Gastrocnemius medialis (tissue), 4 donors: ENCODE data around the gene CPNE2. TPM values are rescaled to one million over a fixed set of nuclear protein-coding genes. Genes with fewer than 3 reads are reported as not detected.
A peak's percentile ranks its signal among the peaks of the same experiment; 100 is the strongest.
"Not testable (repeated sequence)": the region's sequence is repeated elsewhere in the genome, so short reads cannot be mapped to it uniquely, and the experiment has no call there.

Source experiments
- ATAC-seq, 2 donors: fragments of 150-250 bp; one replicate each; pipeline ENCODE4 v1.9.1; 2016
- DNase-seq, 2 donors: peaks; one replicate each; pipeline ENCODE4 v3.0.0-alpha.2; 2019
- H3K27ac ChIP-seq, 4 donors: fragments of 200-600 bp; sonication (generic); 1 replicate in 1 of 4; 2 replicates in 3 of 4; pipeline ENCODE4 v1.5.1; 2016 to 2018; ENCODE audit warnings: mild to moderate bottlenecking in 2 of 4, moderate library complexity in 1 of 4
- H3K27me3 ChIP-seq, 3 donors: fragments of 200-600 bp; sonication (generic) in 2 of 3; 1 replicate in 1 of 3; 2 replicates in 2 of 3; pipeline versions ENCODE4 v1.5.1 to v1.6.0; 2016 to 2019; ENCODE audit warnings: mild to moderate bottlenecking in 1 of 3, moderate library complexity in 1 of 3
- H3K36me3 ChIP-seq, 2 donors: fragments of 200-600 bp; sonication (generic) in 1 of 2; one replicate each; pipeline ENCODE4 v1.5.1; 2017 to 2018
- H3K4me1 ChIP-seq, 2 donors: fragments of 200-600 bp; sonication (generic) in 1 of 2; one replicate each; pipeline ENCODE4 v1.5.1; 2016 to 2017; ENCODE audit warnings: mild to moderate bottlenecking in 2 of 2
- H3K4me3 ChIP-seq, 4 donors: fragments of 200-600 bp; sonication (generic) in 3 of 4; 1 replicate in 1 of 4; 2 replicates in 3 of 4; pipeline ENCODE4 v1.5.1; 2016 to 2019; ENCODE audit warnings: mild to moderate bottlenecking in 2 of 4
- H3K9me3 ChIP-seq, 3 donors: fragments of 200-600 bp; sonication (generic) in 2 of 3; 1 replicate in 1 of 3; 2 replicates in 2 of 3; pipeline ENCODE4 v1.5.1; 2016 to 2019
- POLR2A ChIP-seq, 2 donors: fragments of 450-650 bp; IDR thresholded peaks; one replicate each; pipeline ENCODE4 v1.6.1; 2017; ENCODE audit warnings: antibody characterized with exemption in 2 of 2, mild to moderate bottlenecking in 2 of 2, moderate library complexity in 2 of 2
- in situ Hi-C, 4 donors: fragments of 200-750 bp; cut with MboI; loops; one replicate each; pipeline versions ENCODE4 v1.15.0 to v1.8.0; 2017; ENCODE audit warnings: low sequenced_read_pairs in 4 of 4
- intact Hi-C: fragments of 100-400 bp; cut with DNase I; formaldehyde crosslinking; loops from one replicate; pipeline ENCODE4 v1.15.1; 2023; ENCODE audit warnings: low total_unique reads
- total RNA-seq, 4 donors: library from RNA; depleted of rRNA; stranded (reverse); fragments of >200 nt; gene quantifications; one replicate each; pipeline versions ENCODE4 v1.1.0 to v1.2.3, GENCODE V29; 2016
- TF ChIP-seq, protein P1 (sequence below), 5 experiments: fragments of 450-650 bp in 3 of 5; fragments of 200-600 bp in 2 of 5; sonication (generic) in 2 of 5; IDR thresholded peaks in 4 of 5; conservative IDR thresholded peaks in 1 of 5; 1 replicate in 4 of 5; 2 replicates in 1 of 5; pipeline ENCODE4 v1.5.1; 2016 to 2019; ENCODE audit warnings: antibody characterized with exemption in 5 of 5, mild to moderate bottlenecking in 3 of 5, moderate library complexity in 3 of 5

Gene CPNE2
- total RNA-seq, 4 donors from 2014 or later, result 11.7 to 20.0 (median 17.2) TPM

DNA sequence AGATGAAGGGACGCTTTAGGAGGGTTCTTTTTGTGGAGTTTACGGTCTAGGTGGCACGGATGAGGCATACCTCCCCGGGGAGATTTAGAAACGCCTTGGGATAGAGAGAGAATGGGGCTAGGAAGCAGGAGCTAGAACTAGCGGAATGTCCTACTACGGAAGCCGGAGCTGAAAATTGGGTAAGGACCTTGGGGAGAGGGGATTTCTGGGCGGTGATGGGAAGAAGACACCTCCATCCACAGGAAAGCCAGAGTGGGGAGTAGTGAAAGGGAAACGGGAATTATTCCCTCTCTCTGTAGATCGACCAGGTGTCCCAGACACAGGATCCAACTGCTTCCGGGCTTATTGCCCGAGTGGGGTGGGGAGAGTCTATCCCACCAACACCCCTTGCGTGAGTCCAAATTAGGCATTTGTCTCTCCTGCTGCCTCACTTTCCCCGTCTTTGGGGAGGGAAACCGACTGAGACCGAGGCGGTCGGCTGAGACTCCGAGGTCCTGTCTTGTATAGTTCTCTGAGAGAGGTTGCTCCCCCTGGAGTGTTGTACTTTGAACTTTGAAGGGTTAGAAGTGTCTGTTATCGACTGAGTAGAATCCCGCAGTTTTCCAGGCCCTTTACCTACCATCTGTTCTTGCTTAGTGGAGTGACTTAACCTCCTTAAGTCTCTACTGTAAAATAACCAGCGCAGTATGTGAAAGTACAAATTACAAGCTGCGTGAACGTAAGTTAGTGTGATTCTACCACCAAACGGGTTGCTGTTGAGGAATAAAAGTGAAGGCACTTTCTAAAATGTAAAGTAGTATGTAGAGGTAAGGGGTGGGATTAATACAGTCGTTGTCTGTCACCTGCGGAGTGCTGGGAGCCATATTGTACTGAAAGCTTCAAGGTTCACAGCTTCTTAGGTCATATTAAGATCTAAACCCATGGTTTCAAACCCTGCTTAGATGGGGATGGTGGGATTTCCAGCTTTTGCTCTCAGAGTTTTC is 94.8 kb downstream of the CPNE2 start:
- peak in 1 of 2 donors; percentile 14 for DNase-seq
- H3K27ac ChIP-seq, result peak overlapping the region; percentile 92 to 97 (median 94)
- in situ Hi-C loops (no loop called here), intact Hi-C loops (loop anchor here (1.0 to 10.0 kb wide), 5 partner anchors 58 to 548 kb away; partner anchors contain the start of genes ARL2BP, CIAPIN1, COQ9 and CPNE2)
- ATAC-seq, result peak in 1 of 2 donors; percentile 3
- no peaks in the 10 kb centered on the region for H3K9me3 ChIP-seq
- TF ChIP-seq, protein P1, sequence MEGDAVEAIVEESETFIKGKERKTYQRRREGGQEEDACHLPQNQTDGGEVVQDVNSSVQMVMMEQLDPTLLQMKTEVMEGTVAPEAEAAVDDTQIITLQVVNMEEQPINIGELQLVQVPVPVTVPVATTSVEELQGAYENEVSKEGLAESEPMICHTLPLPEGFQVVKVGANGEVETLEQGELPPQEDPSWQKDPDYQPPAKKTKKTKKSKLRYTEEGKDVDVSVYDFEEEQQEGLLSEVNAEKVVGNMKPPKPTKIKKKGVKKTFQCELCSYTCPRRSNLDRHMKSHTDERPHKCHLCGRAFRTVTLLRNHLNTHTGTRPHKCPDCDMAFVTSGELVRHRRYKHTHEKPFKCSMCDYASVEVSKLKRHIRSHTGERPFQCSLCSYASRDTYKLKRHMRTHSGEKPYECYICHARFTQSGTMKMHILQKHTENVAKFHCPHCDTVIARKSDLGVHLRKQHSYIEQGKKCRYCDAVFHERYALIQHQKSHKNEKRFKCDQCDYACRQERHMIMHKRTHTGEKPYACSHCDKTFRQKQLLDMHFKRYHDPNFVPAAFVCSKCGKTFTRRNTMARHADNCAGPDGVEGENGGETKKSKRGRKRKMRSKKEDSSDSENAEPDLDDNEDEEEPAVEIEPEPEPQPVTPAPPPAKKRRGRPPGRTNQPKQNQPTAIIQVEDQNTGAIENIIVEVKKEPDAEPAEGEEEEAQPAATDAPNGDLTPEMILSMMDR (IDR thresholded peaks at IDR 0.05 in 4 of 5, conservative IDR thresholded peaks at IDR 0.05 in 1 of 5), result no peak
- H3K4me1 ChIP-seq, result peaks cover 39 to 46% of the 10 kb centered on the region in 2 donors
- no peaks in the 10 kb centered on the region for H3K36me3 ChIP-seq
- H3K27me3 ChIP-seq, result no peaks in the 10 kb centered on the region
- peak overlapping the region; percentile 81 to 94 (median 92) for H3K4me3 ChIP-seq

GRCh38 chr16:57187902-57188710 is 95.7 kb downstream of the CPNE2 start:
- H3K9me3 ChIP-seq, H3K36me3 ChIP-seq, ATAC-seq, DNase-seq, in situ Hi-C loops, H3K27me3 ChIP-seq: not testable (repeated sequence)
- Histone ChIP-seq H3K4me1 (peaks cover 39 to 46% of the 10 kb centered on the region in 2 donors), H3K4me3 (peak overlapping the region in 3 of 4 donors; percentile 81 to 94 (median 94)), H3K27ac (peak overlapping the region in 3 of 4 donors; percentile 92 to 95 (median 94))
- intact Hi-C loops, result loop anchor here (2.0 to 10.0 kb wide), 3 partner anchors 95 to 547 kb away; partner anchors contain the start of genes CIAPIN1, COQ9, CPNE2 and KATNB1

DNA sequence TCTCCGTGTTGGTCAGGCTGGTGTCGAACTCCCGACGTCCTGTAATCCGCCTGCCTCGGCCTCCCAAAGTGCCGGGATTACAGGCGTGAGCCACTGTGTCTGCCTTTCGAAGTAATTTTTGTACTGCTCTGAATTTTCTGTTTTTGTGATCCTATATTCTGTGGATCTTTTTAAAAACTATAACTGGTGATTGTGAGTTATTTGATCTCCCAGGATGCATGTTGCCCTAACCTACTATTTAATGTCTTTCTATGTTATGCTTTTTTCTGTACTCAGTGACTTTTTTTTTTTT is 96.3 kb downstream of the CPNE2 start:
- H3K4me1 ChIP-seq, result peaks cover 37 to 44% of the 10 kb centered on the region in 2 donors
- no peak for DNase-seq
- H3K9me3 ChIP-seq, result no peaks in the 10 kb centered on the region
- in situ Hi-C loops (no loop called here), intact Hi-C loops (loop anchor here (10.0 kb wide), 1 partner anchor 546 kb away; the partner anchor contains the start of gene KATNB1)
- H3K27me3 ChIP-seq, result no peaks in the 10 kb centered on the region
- TF ChIP-seq, protein P1 (IDR thresholded peaks at IDR 0.05 in 4 of 5, conservative IDR thresholded peaks at IDR 0.05 in 1 of 5), result no peak
- TF ChIP-seq POLR2A (IDR thresholded peaks at IDR 0.05), result no peak
- no peaks in the 10 kb centered on the region for H3K36me3 ChIP-seq
- ATAC-seq, result no peak
- no peak overlapping the region for H3K4me3 ChIP-seq
- no peak overlapping the region for H3K27ac ChIP-seq

GRCh38 chr16:57189527-57189926 is 97.1 kb downstream of the CPNE2 start:
- H3K4me3 ChIP-seq, H3K27ac ChIP-seq, in situ Hi-C loops, ATAC-seq, H3K27me3 ChIP-seq, H3K36me3 ChIP-seq, DNase-seq, H3K9me3 ChIP-seq: not testable (repeated sequence)
- intact Hi-C loops, result loop anchor here (10.0 kb wide), 1 partner anchor 545 kb away; the partner anchor contains the start of gene KATNB1
- peaks cover 30 to 39% of the 10 kb centered on the region in 2 donors for H3K4me1 ChIP-seq

- Histone ChIP-seq H3K4me3 (no peak overlapping the region), H3K27me3 (no peaks in the 10 kb centered on the region), H3K27ac (no peak overlapping the region), H3K9me3 (no peaks in the 10 kb centered on the region), H3K36me3 (no peaks in the 10 kb centered on the region), H3K4me1 (peaks cover 25 to 34% of the 10 kb centered on the region in 2 donors)
- in situ Hi-C loops (no loop called here), intact Hi-C loops (no loop called here)
- DNase-seq (no peak), ATAC-seq (no peak)
- TF ChIP-seq, protein P1 (IDR thresholded peaks at IDR 0.05 in 4 of 5, conservative IDR thresholded peaks at IDR 0.05 in 1 of 5), result no peak
- TF ChIP-seq POLR2A (IDR thresholded peaks at IDR 0.05), result no peak
Observed at GRCh38 chr16:57190136-57190535, 97.8 kb downstream of the CPNE2 start.
